HL-60/S4 treated with retinoic acid at 250 ng/mL for 4 days and 3 days (cell line): Measurements from ENCODE around the gene UBE2M.
"Not testable (repeated sequence)": the region's sequence is repeated elsewhere in the genome, so short reads cannot be mapped to it uniquely, and the experiment has no call there.

Experiments used
- in situ Hi-C: fragments of 300-500 bp; cut with MboI; formaldehyde crosslinking; loops from 2 replicates; pipeline ENCODE4 v1.7.0; 2022; ENCODE audit warnings: low sequenced_read_pairs

The UBE2M gene

DNA sequence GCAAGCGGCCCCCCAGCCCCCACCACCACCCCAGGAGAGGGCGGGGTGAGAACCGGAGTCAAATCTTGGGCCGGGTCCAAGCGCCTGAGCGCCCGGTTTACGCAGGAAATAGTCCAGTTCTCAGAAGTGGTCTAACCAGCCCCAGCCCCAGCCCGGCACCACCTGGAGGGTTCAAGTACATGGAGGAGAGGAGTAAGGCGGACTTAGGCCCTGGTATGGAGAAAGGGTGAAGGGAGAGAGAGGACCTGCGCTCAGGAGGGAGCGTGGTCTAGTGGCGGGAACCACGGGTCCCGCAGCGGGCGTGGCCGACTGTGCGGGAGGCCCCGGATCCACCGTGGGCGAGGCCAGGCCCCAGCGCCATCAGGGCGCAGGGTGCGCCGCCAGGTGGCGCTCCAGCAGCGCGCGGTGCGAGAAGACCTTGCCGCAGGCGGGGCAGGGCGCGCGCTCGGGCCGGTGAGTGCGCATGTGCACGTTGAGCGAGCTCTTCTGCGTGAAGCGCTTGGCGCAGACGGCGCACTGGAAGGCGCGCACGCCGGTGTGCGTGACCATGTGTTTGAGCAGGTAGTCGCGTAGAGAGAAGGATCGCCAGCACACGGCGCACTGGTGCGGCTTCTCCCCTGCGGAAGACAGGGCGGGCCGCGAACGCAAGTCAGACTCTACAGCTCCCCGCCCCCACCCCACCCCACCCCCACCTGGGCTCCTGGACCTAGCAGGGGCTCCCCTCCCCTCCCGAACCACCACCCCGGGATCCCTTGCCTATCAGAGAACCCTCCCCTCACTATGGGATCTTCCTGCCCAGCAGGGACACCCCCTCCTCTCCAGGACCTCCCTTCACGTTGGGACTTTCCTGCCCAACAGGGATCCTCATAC lies 44.5 kb downstream of the UBE2M start:
- in situ Hi-C loops: no loop called here

DNA sequence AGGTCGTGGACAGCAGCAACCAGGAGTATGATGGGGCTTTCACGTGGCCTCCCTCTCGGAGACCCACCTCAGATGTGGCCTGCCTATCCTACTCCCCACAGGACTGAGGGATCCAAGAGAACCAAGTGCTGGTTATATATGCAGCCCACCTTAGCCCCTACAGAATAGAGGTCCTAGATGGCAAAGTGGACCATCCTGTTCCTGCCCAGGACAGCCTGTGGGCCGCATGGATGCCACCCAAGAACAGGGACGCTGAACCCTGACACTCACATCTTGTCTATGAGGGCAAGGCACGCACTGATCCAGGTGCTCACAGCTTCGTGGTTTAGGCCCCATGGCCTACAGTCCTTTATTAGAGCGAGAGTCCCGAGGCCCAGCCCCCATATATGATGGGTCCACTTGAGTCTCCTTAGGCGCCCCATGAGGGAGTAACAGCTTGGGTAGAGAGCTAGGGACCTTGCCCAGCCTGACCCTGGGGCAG lies 45.2 kb downstream of the UBE2M start:
- in situ Hi-C loops: no loop called here

DNA sequence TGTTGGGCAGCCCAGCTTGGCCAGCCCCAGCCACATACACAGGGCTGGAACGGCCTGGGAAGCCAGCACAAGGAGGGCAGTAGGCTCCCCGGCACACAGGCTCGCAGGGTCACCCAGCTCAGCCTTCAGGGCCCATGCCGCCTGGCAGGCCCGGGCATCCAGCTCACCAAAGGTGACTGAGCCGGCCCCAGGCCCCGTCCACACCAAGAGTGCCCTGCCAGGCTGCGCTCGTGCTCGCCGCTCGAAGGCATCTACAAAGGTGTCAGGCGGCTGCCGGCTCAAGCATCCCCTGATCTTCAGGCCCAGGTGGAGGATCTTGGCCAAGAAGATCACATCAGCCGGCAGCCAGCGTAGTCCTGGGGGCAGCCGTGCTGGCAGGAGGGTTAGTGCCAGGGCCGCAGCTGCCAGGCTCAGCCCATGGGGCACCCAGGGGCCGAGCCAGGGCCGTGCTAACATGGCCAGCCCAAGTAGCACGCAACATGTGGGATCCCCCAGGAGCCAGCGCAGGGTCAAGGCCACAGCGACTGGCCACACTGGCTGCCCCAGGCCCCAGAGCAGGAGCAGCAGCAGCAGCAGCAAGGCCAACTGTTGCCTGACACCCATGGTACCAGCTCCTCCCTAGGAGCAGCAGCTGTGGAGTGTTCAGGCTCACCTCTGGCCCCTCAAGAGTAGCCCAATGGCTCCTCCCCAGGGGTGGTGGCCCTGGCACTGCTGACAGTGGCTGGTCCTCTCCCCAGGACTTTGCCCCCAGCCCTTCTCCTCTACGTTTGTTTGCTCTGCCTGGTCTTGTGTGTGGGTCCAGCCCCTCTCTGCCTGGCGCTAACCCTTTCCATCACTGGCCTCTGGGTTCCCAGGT lies 46.8 kb downstream of the UBE2M start, which contains the start of gene SLC27A5:
TSS of gene SLC27A5 (minus strand) at position 640 of the 856 bp plus-strand sequence. CDS start at position 603, 37 bp downstream.
- in situ Hi-C loops: no loop called here

DNA sequence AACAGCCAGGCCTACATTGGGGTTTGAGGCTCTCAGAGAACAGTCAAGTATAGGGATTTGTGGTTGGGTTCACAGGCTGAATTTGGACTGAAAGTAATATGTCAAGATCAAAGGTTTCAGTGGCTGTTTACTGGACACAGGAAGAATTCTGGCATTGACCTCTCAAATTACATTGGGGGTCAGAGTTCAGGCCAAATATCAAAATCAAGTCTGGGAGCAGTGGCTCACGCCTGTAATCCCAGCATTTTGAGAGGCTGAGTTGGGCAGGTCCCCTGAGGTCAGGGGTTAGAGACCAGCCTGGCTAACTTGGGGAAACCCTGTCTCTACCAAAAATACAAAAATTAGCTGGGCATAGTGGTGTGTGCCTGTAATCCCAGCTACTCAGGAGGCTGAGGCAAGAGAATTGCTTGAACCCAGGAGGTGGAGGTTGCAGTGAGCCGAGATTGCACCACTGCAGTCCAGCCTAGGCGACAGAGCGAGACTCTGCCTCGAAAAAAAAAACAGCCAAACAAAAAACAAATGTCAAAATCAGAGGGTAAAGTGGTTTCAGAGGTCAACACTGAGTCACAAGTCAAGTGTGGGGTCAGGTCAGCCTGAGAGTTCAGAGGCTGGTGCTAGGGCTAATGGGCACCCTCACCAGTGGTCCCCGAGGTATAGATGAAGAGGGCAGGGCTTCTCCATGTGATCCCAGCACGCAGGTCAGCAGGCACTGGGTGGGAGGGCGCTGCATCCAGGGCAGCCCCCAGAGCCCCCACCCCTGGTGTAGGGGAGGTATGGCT lies 48.1 kb downstream of the UBE2M start:
- in situ Hi-C loops: no loop called here

DNA sequence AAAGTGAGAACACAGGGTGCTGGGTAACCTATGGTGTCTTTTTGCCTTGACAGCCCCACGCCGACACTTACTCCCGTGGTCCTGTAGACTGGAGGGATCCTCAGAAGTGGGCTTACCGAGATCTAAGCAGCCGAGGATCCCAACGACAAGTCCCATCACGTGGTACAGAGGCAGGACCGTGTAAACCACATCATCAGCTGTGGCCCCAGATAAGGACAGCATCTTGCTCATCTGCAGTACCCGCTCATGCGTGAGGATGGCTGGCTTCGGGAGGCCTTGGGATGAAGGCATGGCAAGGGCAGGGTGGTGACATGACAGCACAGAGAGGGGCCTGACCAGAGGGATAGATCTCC lies 48.7 kb downstream of the UBE2M start:
- in situ Hi-C loops: no loop called here

DNA sequence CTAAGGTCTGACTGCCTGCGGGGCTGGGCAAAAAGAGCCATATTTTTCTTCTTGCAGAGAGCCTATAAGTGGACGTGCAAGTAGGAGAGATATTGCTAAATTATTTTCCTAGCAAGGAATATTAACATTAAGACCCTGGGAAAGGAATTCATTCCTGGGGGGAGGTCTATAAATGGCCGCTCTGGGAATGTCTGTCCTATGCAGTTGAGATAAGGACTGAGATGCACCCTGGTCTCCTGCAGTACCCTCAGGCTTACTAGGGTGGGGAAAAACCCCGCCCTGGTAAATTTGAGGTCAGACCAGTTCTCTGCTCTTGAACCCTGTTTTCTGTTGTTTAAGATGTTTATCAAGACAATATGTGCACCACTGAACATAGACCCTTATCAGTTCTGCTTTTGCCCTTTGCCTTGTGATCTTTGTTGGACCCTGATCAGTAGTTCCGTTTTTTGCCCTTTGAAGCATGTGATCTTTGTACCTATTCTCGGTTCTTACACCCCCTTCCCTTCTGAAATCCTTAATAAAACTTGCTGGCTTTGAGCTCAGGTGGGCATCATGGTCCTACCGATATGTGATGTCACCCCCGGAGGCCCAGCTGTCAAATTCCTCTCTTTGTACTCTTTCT lies 50.7 kb downstream of the UBE2M start:
- in situ Hi-C loops: not testable (repeated sequence)
